ENCODE measurements around the gene PLET1. TPM values are rescaled to one million over a fixed set of nuclear protein-coding genes. Genes with fewer than 3 reads are reported as not detected.

Gene PLET1
- total RNA-seq, 4 donors from 2014 or later = not detected

GRCh38 chr11:112235750-112236390 is 24.8 kb downstream of the PLET1 start:
- Histone ChIP-seq H3K27me3 (no peaks in the 10 kb centered on the region), H3K4me3 (no peak overlapping the region), H3K9me3 (no peaks in the 10 kb centered on the region), H3K27ac (no peak overlapping the region), H3K4me1 (no peaks in the 10 kb centered on the region), H3K36me3 (peaks cover 6 to 100% (median 25%) of the 10 kb centered on the region in 3 donors)
- intact Hi-C loops (cut with DNase I) = no loop called here
- no peak for TF ChIP-seq POLR2A (IDR thresholded peaks at IDR 0.05)
- no peak for TF ChIP-seq CTCF (IDR thresholded peaks at IDR 0.05)
- 86 to 89% methylated on average over 6 to 8 of the region's 8 CpGs for WGBS, 2 donors
- no peak for DNase-seq

- 76 to 87% methylated on average over 2 of the region's 2 CpGs for WGBS, 2 donors
- Histone ChIP-seq H3K4me1 (peaks cover 7 to 16% (median 8%) of the 10 kb centered on the region in 3 donors), H3K27me3 (no peaks in the 10 kb centered on the region), H3K4me3 (no peak overlapping the region), H3K27ac (no peak overlapping the region), H3K36me3 (peaks cover 0 to 85% (median 28%) of the 10 kb centered on the region in 3 donors), H3K9me3 (no peaks in the 10 kb centered on the region)
- no peak for DNase-seq
- intact Hi-C loops (cut with DNase I) = no loop called here
- TF ChIP-seq CTCF (IDR thresholded peaks at IDR 0.05) (no peak), POLR2A (IDR thresholded peaks at IDR 0.05) (no peak)
Observed at GRCh38 chr11:112231952-112232351, 28.7 kb downstream of the PLET1 start.

- no peak for TF ChIP-seq CTCF (IDR thresholded peaks at IDR 0.05)
- TF ChIP-seq POLR2A (IDR thresholded peaks at IDR 0.05) = no peak
- H3K4me3 ChIP-seq = no peak overlapping the region
- intact Hi-C loops (cut with DNase I) = no loop called here
- WGBS, 2 donors = 57 to 60% methylated on average over 3 of the region's 3 CpGs
- no peaks in the 10 kb centered on the region for H3K27me3 ChIP-seq
- no peak for DNase-seq
- H3K27ac ChIP-seq = no peak overlapping the region
- no peaks in the 10 kb centered on the region for H3K9me3 ChIP-seq
- peaks cover 7 to 25% (median 8%) of the 10 kb centered on the region in 3 donors for H3K4me1 ChIP-seq
- H3K36me3 ChIP-seq = peaks cover 0 to 64% (median 12%) of the 10 kb centered on the region in 3 donors
Observed at GRCh38 chr11:112229746-112230433, 30.8 kb downstream of the PLET1 start.

GRCh38 chr11:112229159-112229558 is 31.5 kb downstream of the PLET1 start:
- H3K4me1 ChIP-seq = peaks cover 7 to 25% (median 8%) of the 10 kb centered on the region in 3 donors
- no peaks in the 10 kb centered on the region for H3K9me3 ChIP-seq
- H3K4me3 ChIP-seq = no peak overlapping the region
- TF ChIP-seq POLR2A (IDR thresholded peaks at IDR 0.05) = no peak
- TF ChIP-seq CTCF (IDR thresholded peaks at IDR 0.05) = no peak
- no peak overlapping the region for H3K27ac ChIP-seq
- H3K36me3 ChIP-seq = peaks cover 0 to 57% (median 12%) of the 10 kb centered on the region in 3 donors
- H3K27me3 ChIP-seq = no peaks in the 10 kb centered on the region
- no peak for DNase-seq
- WGBS, 2 donors = 92 to 96% methylated on average over 7 of the region's 7 CpGs
- intact Hi-C loops (cut with DNase I) = no loop called here

- DNase-seq = no peak
- TF ChIP-seq CTCF (IDR thresholded peaks at IDR 0.05) (no peak), POLR2A (IDR thresholded peaks at IDR 0.05) (no peak)
- Histone ChIP-seq H3K4me3 (no peak overlapping the region), H3K4me1 (peaks cover 7 to 25% (median 8%) of the 10 kb centered on the region in 3 donors), H3K36me3 (peaks cover 0 to 52% (median 12%) of the 10 kb centered on the region in 3 donors), H3K27me3 (no peaks in the 10 kb centered on the region), H3K9me3 (no peaks in the 10 kb centered on the region), H3K27ac (no peak overlapping the region)
- intact Hi-C loops (cut with DNase I) = no loop called here
- 84 to 92% methylated on average over 2 of the region's 2 CpGs for WGBS, 2 donors
Observed at GRCh38 chr11:112228706-112229105, 32.0 kb downstream of the PLET1 start.
